BE2C (cell line): ENCODE measurements around the gene LCOR.

ENCODE experiments used
- DNase-seq: peaks from one replicate; pipeline ENCODE4 v3.0.0-alpha.2; 2020
- H3K27me3 ChIP-seq: fragments of 250-450 bp; sonication (Bioruptor Pico); 2 replicates; pipeline ENCODE4 v1.5.1; 2020; ENCODE audit warnings: mild to moderate bottlenecking
- H3K36me3 ChIP-seq: fragments of 250-450 bp; sonication (Bioruptor Pico); 2 replicates; pipeline ENCODE4 v1.5.1; 2020; ENCODE audit warnings: mild to moderate bottlenecking
- H3K4me1 ChIP-seq: fragments of 250-450 bp; sonication (Bioruptor Pico); 2 replicates; pipeline ENCODE4 v1.5.1; 2020
- H3K4me3 ChIP-seq: 2 replicates; pipeline ENCODE4 v1.5.1; 2011; ENCODE audit warnings: low read depth, low read length
- H3K9me3 ChIP-seq: fragments of 250-450 bp; sonication (Bioruptor Pico); 2 replicates; pipeline ENCODE4 v1.5.1; 2020
- CTCF ChIP-seq: IDR thresholded peaks from 2 replicates; pipeline ENCODE4 v1.5.1; 2012; ENCODE audit warnings: mild to moderate bottlenecking, low read depth, low read length

LCOR gene

GRCh38 chr10:97003151-97003803 is 171.2 kb downstream of the LCOR start:
- no peak for DNase-seq
- Histone ChIP-seq H3K27me3 (no peaks in the 10 kb centered on the region), H3K4me3 (no peak overlapping the region), H3K4me1 (no peaks in the 10 kb centered on the region), H3K9me3 (no peaks in the 10 kb centered on the region), H3K36me3 (no peaks in the 10 kb centered on the region)
- TF ChIP-seq CTCF = no peak

- Histone ChIP-seq H3K27me3 (no peaks in the 10 kb centered on the region), H3K4me1 (no peaks in the 10 kb centered on the region), H3K9me3 (no peaks in the 10 kb centered on the region), H3K4me3 (no peak overlapping the region), H3K36me3 (no peaks in the 10 kb centered on the region)
- no peak for DNase-seq
- TF ChIP-seq CTCF = no peak
Measured at GRCh38 chr10:97003804-97004201, 171.7 kb downstream of the LCOR start.

- no peak for TF ChIP-seq CTCF
- Histone ChIP-seq H3K4me1 (no peaks in the 10 kb centered on the region), H3K4me3 (no peak overlapping the region), H3K27me3 (no peaks in the 10 kb centered on the region), H3K36me3 (no peaks in the 10 kb centered on the region), H3K9me3 (no peaks in the 10 kb centered on the region)
- DNase-seq = no peak
Measured at GRCh38 chr10:97004591-97004990, 172.5 kb downstream of the LCOR start.

GRCh38 chr10:97005349-97005748 is 173.3 kb downstream of the LCOR start:
- Histone ChIP-seq H3K4me1 (no peaks in the 10 kb centered on the region), H3K9me3 (no peaks in the 10 kb centered on the region), H3K4me3 (no peak overlapping the region), H3K36me3 (no peaks in the 10 kb centered on the region), H3K27me3 (no peaks in the 10 kb centered on the region)
- TF ChIP-seq CTCF = no peak
- no peak for DNase-seq

GRCh38 chr10:97006364-97006763 is 174.3 kb downstream of the LCOR start:
- no peaks in the 10 kb centered on the region for H3K4me1 ChIP-seq
- DNase-seq = no peak
- no peaks in the 10 kb centered on the region for H3K9me3 ChIP-seq
- no peak for TF ChIP-seq CTCF
- no peak overlapping the region for H3K4me3 ChIP-seq
- H3K27me3 ChIP-seq = no peaks in the 10 kb centered on the region
- no peaks in the 10 kb centered on the region for H3K36me3 ChIP-seq

- no peak for DNase-seq
- no peaks in the 10 kb centered on the region for H3K36me3 ChIP-seq
- no peaks in the 10 kb centered on the region for H3K4me1 ChIP-seq
- TF ChIP-seq CTCF = no peak
- H3K4me3 ChIP-seq = no peak overlapping the region
- H3K27me3 ChIP-seq = no peaks in the 10 kb centered on the region
- no peaks in the 10 kb centered on the region for H3K9me3 ChIP-seq
Measured at GRCh38 chr10:97007417-97007816, 175.3 kb downstream of the LCOR start.
